GM12872 (cell line): Measurements from ENCODE around the gene PLXNB1.

Source experiments
- TF ChIP-seq, protein P1 (sequence below): IDR thresholded peaks from 3 replicates; pipeline ENCODE4 v1.5.1; 2011; ENCODE audit warnings: low read depth, mild to moderate bottlenecking, low read length, moderate library complexity; ENCODE audit not compliant: insufficient read depth

Gene PLXNB1

DNA sequence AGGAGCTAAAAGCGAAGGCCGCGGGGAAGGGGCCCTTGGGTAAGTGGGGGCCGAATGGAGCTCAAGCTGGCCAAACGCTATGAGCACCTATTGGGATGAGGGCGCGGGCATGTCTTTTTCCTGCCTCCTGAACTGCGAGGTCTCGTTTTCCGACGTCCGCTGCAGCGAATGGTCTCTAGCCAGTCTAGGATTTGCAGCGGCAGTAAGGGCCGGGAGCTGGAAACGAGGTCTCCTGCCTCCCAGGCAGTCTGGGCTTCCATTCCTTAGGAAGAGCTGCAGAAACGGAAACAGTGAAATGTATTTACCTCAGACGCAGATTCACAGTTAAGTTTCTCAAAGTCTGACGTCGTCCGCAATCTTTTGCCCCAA, 10.7 kb upstream of the PLXNB1 start:
- TF ChIP-seq, protein P1, sequence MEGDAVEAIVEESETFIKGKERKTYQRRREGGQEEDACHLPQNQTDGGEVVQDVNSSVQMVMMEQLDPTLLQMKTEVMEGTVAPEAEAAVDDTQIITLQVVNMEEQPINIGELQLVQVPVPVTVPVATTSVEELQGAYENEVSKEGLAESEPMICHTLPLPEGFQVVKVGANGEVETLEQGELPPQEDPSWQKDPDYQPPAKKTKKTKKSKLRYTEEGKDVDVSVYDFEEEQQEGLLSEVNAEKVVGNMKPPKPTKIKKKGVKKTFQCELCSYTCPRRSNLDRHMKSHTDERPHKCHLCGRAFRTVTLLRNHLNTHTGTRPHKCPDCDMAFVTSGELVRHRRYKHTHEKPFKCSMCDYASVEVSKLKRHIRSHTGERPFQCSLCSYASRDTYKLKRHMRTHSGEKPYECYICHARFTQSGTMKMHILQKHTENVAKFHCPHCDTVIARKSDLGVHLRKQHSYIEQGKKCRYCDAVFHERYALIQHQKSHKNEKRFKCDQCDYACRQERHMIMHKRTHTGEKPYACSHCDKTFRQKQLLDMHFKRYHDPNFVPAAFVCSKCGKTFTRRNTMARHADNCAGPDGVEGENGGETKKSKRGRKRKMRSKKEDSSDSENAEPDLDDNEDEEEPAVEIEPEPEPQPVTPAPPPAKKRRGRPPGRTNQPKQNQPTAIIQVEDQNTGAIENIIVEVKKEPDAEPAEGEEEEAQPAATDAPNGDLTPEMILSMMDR, result no peak

DNA sequence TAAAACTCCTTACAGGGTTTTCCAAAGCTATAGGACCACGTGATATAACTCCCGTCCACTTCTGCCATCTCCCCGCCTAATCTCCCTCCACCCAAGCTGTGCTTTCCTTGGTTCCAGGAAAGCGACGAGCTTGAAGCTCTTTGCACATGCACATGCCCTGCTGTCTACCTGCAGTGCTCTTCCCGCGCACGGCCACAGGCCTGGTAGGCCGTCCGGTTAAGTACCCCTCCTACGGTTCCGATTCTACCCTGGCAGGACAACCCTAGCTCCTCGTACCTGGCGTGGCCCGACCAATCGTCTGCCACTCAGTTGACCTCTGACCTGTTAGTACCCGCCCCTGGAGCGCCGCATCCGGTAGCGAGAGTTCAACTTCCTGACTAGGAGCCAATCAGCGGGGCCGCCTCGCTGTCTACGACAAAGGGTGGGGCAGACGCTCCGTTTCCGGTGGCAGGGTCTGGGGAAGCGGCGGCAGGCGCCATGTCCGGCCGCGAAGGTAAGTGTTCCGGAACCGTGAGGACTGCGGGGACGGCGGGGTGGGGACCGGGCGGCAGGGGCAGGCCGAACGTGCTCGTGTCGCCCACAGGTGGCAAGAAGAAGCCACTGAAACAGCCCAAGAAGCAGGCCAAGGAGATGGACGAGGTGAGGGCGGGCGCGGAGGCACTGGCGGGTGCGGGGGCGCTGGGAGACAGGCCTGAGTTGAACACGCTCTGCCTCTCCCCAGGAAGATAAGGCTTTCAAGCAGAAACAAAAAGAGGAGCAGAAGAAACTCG, 10.1 kb upstream of the PLXNB1 start, which contains the start of the genes CCDC51 and TMA7:
TSS of gene CCDC51 (minus strand) at position 300 of the 770 bp plus-strand sequence. CDS start 4,991 bp downstream, outside the sequence.
TSS of gene TMA7 (plus strand) at position 438 of the 770 bp plus-strand sequence. CDS start at position 478, 40 bp downstream.
- TF ChIP-seq, protein P1, result no peak

DNA sequence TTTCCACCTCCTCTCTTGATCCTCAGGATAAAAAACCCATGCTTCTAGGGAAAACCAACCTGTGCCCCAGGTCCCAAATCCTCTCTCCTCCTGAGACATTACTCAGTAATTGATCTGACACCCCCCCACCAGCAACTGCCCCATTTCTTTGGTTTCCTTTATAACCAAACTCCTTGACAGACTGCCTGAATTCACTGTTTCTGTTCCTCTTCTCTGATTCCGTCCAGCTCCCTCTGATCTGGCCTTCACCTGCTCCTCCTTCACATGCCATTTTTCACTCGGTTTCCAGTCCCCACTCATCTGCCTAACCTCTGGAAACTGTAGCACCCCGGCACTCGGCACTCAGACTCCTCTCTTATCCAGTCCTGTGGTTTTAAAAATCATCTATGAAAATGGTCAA, 7.9 kb upstream of the PLXNB1 start:
- TF ChIP-seq, protein P1, result no peak

DNA sequence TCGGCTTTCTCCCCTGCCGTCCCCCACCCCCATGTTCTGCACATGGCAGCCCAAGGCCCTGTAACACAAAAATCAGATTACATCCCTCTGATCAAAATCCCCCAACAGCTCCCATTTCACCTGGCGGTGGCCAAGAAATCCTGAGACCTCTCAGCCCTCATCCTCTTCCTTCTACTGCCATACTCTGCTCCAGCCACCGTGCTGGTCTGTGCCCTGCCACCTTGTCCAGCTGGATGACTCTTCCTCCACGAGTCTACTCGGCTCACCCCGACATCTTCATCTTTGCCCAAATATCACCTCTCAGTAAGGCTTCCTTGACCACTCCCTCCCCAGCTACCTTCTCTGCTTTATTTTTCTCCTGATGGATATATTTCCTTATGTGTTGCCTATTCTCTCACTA, 7.0 kb upstream of the PLXNB1 start:
- TF ChIP-seq, protein P1, result no peak

DNA sequence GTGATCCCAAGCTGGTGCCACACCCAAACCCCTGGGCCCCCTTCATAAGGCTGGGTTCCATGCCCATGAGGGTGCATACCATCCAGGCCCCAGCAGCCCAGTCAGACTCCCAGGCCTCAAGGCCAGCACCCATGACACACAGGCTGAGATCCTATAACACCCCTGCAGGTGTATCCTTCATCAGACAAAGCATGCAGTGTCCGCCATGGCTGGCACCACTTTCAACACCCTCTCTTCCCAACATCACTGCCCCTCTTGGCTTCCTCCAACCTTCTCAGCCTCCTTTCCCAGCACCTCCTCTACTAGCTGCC, 6.5 kb upstream of the PLXNB1 start:
- TF ChIP-seq, protein P1, result no peak

DNA sequence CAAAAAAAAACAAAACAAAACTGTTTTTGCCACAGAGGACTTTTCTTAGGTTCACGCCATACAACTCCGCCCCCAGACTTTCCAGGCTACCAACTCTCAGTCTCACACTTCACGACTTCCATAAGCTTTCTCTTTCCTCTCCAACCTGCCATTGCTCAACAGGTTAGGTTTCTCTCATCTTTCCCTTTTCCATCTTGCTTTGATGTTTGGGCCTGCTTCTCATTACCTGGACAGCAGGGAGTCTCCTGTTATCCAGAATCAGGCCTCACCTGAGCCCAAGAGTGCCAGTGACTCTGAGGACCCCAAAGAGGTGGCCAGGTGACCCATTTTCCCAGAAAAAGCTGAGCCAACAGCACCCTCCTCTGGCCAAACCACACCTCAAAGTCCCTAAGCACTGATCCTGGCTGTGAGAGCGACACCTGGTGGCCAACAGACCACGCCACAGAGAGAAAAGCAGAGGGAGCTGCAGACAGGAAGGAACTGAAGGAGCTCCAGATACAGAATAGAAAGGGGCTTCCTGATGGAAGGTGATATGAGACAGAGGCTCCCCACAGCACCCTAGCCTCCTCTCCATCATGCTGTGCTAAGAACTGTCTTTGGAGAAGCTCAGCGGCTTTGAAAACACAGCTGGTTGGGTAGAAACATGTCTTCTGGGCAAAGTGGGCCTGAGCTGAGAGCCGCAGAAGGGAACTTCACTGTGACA, 6.0 kb upstream of the PLXNB1 start:
- TF ChIP-seq, protein P1, result peak; percentile 99

DNA sequence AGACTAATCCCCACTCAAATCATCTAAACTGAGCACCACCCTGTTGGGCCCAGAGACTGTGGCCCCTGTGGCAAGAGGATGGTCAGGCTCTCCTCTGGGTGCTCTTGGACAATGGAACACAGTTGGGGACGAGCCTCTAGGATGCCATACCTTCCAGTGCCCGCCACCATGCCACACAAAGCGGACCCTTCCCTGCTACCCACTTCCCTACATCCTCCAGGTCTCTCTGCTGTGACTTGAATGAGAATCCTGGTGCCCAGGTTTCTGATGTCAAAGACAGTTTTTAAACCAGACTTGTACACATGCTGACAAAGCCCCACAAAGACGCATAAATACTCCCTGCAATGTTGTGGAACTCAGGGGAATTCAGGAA, 5.3 kb upstream of the PLXNB1 start:
- TF ChIP-seq, protein P1, result no peak
